Measurements from ENCODE around the gene LPCAT1. TPM values are rescaled to one million over a fixed set of nuclear protein-coding genes. Genes with fewer than 3 reads are reported as not detected.

Gene LPCAT1
- total RNA-seq, 1 donor from 2014 or later, result 108 TPM

- peaks cover 27% of the 10 kb centered on the region for H4K20me1 ChIP-seq (ENCODE audit: low read depth)
- no peak overlapping the region for H3K4me3 Mint-ChIP-seq
- H3K4me1 Mint-ChIP-seq, result no peaks in the 10 kb centered on the region
- H3K79me2 ChIP-seq (ENCODE audit: low read depth), result no peaks in the 10 kb centered on the region
- no peaks in the 10 kb centered on the region for H3K9me3 Mint-ChIP-seq
- no peak overlapping the region for H3K9ac ChIP-seq
- H3K36me3 ChIP-seq, result no peaks in the 10 kb centered on the region
- H3K27me3 ChIP-seq, result no peaks in the 10 kb centered on the region
- peaks cover 15% of the 10 kb centered on the region for H3K36me3 Mint-ChIP-seq
- H2AFZ ChIP-seq (replicated peaks), result no peak overlapping the region
- no peak overlapping the region for H3K27ac Mint-ChIP-seq
- peaks cover 2% of the 10 kb centered on the region for H3K27me3 Mint-ChIP-seq (ENCODE audit: insufficient read depth, low read depth)
- no peaks in the 10 kb centered on the region for H3K4me1 ChIP-seq
- H3K9me3 ChIP-seq (ENCODE audit: low read depth), result no peaks in the 10 kb centered on the region
- H3K4me2 ChIP-seq, result no peak overlapping the region
- H3K4me3 ChIP-seq, result no peak overlapping the region
- no peak for DNase-seq (ENCODE audit: low spot score)
- no peak for TF ChIP-seq EZH2 (IDR thresholded peaks at IDR 0.05)
- TF ChIP-seq EZH2phosphoT487 (IDR thresholded peaks at IDR 0.05), result no peak
- TF ChIP-seq, protein P1, sequence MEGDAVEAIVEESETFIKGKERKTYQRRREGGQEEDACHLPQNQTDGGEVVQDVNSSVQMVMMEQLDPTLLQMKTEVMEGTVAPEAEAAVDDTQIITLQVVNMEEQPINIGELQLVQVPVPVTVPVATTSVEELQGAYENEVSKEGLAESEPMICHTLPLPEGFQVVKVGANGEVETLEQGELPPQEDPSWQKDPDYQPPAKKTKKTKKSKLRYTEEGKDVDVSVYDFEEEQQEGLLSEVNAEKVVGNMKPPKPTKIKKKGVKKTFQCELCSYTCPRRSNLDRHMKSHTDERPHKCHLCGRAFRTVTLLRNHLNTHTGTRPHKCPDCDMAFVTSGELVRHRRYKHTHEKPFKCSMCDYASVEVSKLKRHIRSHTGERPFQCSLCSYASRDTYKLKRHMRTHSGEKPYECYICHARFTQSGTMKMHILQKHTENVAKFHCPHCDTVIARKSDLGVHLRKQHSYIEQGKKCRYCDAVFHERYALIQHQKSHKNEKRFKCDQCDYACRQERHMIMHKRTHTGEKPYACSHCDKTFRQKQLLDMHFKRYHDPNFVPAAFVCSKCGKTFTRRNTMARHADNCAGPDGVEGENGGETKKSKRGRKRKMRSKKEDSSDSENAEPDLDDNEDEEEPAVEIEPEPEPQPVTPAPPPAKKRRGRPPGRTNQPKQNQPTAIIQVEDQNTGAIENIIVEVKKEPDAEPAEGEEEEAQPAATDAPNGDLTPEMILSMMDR (IDR thresholded peaks at IDR 0.05), result no peak
- no peaks in the 10 kb centered on the region for H3F3A ChIP-seq (ENCODE audit: low read depth)
- H3K27ac ChIP-seq, result no peak overlapping the region
Observed at GRCh38 chr5:1493941-1494340, 29.8 kb downstream of the LPCAT1 start.

DNA sequence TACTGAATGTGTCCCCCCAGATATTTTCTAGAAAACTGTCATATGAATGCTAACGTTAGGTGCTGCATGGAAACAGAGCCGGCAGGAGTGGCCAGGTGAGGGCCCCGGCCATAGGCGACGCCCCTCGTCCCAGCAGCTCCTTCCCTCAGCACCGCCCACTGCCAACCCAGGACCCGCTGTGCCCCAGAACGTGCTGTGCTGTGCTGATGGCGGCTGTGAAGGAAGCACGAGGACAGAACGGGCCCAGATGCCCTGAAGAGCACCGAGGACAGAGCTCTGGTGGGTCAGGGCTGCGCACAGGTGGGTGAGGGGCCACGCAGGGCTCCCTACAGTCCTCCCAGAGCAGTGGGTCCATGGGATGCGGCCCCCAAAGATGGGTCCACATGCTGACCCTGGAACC is 30.3 kb downstream of the LPCAT1 start:
- TF ChIP-seq EZH2 (IDR thresholded peaks at IDR 0.05) (no peak), EZH2phosphoT487 (IDR thresholded peaks at IDR 0.05) (no peak)
- TF ChIP-seq, protein P1 (IDR thresholded peaks at IDR 0.05), result no peak
- H3K4me1 ChIP-seq, result no peaks in the 10 kb centered on the region
- H3K9ac ChIP-seq, result no peak overlapping the region
- Mint-ChIP-seq H3K27ac (no peak overlapping the region), H3K4me1 (no peaks in the 10 kb centered on the region), H3K4me3 (no peak overlapping the region), H3K36me3 (peaks cover 15% of the 10 kb centered on the region), H3K27me3 (ENCODE audit: insufficient read depth, low read depth) (peaks cover 2% of the 10 kb centered on the region), H3K9me3 (no peaks in the 10 kb centered on the region)
- DNase-seq (ENCODE audit: low spot score), result no peak
- H3K9me3 ChIP-seq (ENCODE audit: low read depth), result no peaks in the 10 kb centered on the region
- peaks cover 25% of the 10 kb centered on the region for H4K20me1 ChIP-seq (ENCODE audit: low read depth)
- no peak overlapping the region for H2AFZ ChIP-seq (replicated peaks)
- no peaks in the 10 kb centered on the region for H3K36me3 ChIP-seq
- H3K4me3 ChIP-seq, result no peak overlapping the region
- no peaks in the 10 kb centered on the region for H3F3A ChIP-seq (ENCODE audit: low read depth)
- H3K27ac ChIP-seq, result no peak overlapping the region
- no peaks in the 10 kb centered on the region for H3K27me3 ChIP-seq
- H3K4me2 ChIP-seq, result no peak overlapping the region
- H3K79me2 ChIP-seq (ENCODE audit: low read depth), result no peaks in the 10 kb centered on the region

DNA sequence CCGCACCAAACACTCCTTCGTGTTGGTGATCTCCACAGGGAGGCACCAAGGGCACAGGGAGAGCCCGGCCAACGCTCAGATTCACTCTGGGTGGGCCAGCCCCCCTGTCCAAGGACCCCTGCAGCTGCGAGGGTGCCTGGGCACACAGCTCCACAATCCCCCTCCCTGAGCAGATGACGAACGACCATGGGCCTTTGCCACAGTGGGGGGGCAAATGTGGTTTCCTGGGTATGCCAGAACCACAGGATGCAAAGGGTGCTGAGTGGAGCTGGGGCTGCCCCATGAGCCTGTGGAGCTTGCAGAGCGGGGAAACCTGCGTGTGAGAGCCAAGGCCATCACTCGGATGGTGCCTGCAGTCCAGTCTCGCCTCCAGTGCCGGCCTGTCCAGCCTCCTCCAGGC is 31.0 kb downstream of the LPCAT1 start:
- Histone ChIP-seq H2AFZ (replicated peaks) (no peak overlapping the region), H3K9me3 (ENCODE audit: low read depth) (no peaks in the 10 kb centered on the region), H3K9ac (no peak overlapping the region), H3K4me1 (no peaks in the 10 kb centered on the region), H4K20me1 (ENCODE audit: low read depth) (peaks cover 25% of the 10 kb centered on the region), H3K36me3 (no peaks in the 10 kb centered on the region), H3K27ac (no peak overlapping the region), H3K79me2 (ENCODE audit: low read depth) (no peaks in the 10 kb centered on the region), H3K4me3 (no peak overlapping the region), H3F3A (ENCODE audit: low read depth) (no peaks in the 10 kb centered on the region), H3K4me2 (no peak overlapping the region), H3K27me3 (no peaks in the 10 kb centered on the region)
- no peak for TF ChIP-seq EZH2phosphoT487 (IDR thresholded peaks at IDR 0.05)
- TF ChIP-seq EZH2 (IDR thresholded peaks at IDR 0.05), result no peak
- TF ChIP-seq, protein P1 (IDR thresholded peaks at IDR 0.05), result no peak
- no peaks in the 10 kb centered on the region for H3K9me3 Mint-ChIP-seq
- no peaks in the 10 kb centered on the region for H3K4me1 Mint-ChIP-seq
- DNase-seq (ENCODE audit: low spot score), result no peak
- H3K4me3 Mint-ChIP-seq, result no peak overlapping the region
- H3K27ac Mint-ChIP-seq, result no peak overlapping the region
- H3K36me3 Mint-ChIP-seq, result peaks cover 15% of the 10 kb centered on the region
- no peaks in the 10 kb centered on the region for H3K27me3 Mint-ChIP-seq (ENCODE audit: insufficient read depth, low read depth)

Data from neural progenitor cell (in vitro differentiated cells).